ENCODE data around the gene TSPAN4. TPM values are rescaled to one million over a fixed set of nuclear protein-coding genes. Genes with fewer than 3 reads are reported as not detected.

Gene TSPAN4
- total and polyA plus RNA-seq, 2 donors (not counting 1 experiment from before 2014, with no cell fraction given): 102 to 191 TPM

GRCh38 chr11:853682-854448 lies 11.2 kb downstream of the TSPAN4 start:
- Histone ChIP-seq H2AFZ (ENCODE audit: low read length) (no peak overlapping the region), H3K4me2 (ENCODE audit: extremely low read depth, insufficient read depth, low read length) (no peak overlapping the region), H3K4me3 (replicated peaks in 1 of 4; ENCODE audit: control extremely low read depth in 1 of 4, insufficient read depth in 1 of 4, low read depth in 3 of 4, low read length in 4 of 4) (no peak overlapping the region), H3K9ac (ENCODE audit: insufficient read depth, low read length) (no peak overlapping the region), H3K27ac (ENCODE audit: insufficient read depth, low read length) (no peak overlapping the region), H3K27me3 (ENCODE audit: control insufficient read depth, insufficient read depth, low read length) (no peaks in the 10 kb centered on the region), H3K4me1 (ENCODE audit: control insufficient read depth, extremely low read depth, insufficient read depth, low read length) (peaks cover 15% of the 10 kb centered on the region), H4K20me1 (ENCODE audit: control insufficient read depth, extremely low read depth, insufficient read depth, low read length) (no peaks in the 10 kb centered on the region), H3K79me2 (ENCODE audit: control insufficient read depth, insufficient read depth, low read length) (peaks cover 29% of the 10 kb centered on the region), H3K9me3 (ENCODE audit: control insufficient read depth, insufficient read depth, low read depth, low read length) (no peaks in the 10 kb centered on the region), H3K36me3 (ENCODE audit: control insufficient read depth, insufficient read depth, low read length) (peaks cover 8% of the 10 kb centered on the region)
- TF ChIP-seq CTCF (conservative IDR thresholded peaks at IDR 0.05 in 1 of 2, IDR thresholded peaks at IDR 0.05 in 1 of 2; ENCODE audit: low read depth in 1 of 2, low read length in 2 of 2): no peak
- no peak for TF ChIP-seq EZH2 (IDR thresholded peaks at IDR 0.05; ENCODE audit: low read length, missing control alignments)
- no peak for DNase-seq (ENCODE audit: low read depth in 2 of 2)

GRCh38 chr11:854601-855329 lies 12.1 kb downstream of the TSPAN4 start:
- H3K27ac ChIP-seq (ENCODE audit: insufficient read depth, low read length): no peak overlapping the region

More at GRCh38 chr11:854601-855329, 12.1 kb downstream of the TSPAN4 start:
- H2AFZ ChIP-seq (ENCODE audit: low read length): no peak overlapping the region
- no peaks in the 10 kb centered on the region for H3K27me3 ChIP-seq (ENCODE audit: control insufficient read depth, insufficient read depth, low read length)
- DNase-seq (ENCODE audit: low read depth in 2 of 2): no peak
- H3K9ac ChIP-seq (ENCODE audit: insufficient read depth, low read length): no peak overlapping the region
- H3K4me1 ChIP-seq (ENCODE audit: control insufficient read depth, extremely low read depth, insufficient read depth, low read length): peaks cover 17% of the 10 kb centered on the region
- H3K4me2 ChIP-seq (ENCODE audit: extremely low read depth, insufficient read depth, low read length): no peak overlapping the region
- peaks cover 8% of the 10 kb centered on the region for H3K36me3 ChIP-seq (ENCODE audit: control insufficient read depth, insufficient read depth, low read length)
- no peak overlapping the region for H3K4me3 ChIP-seq (replicated peaks in 1 of 4; ENCODE audit: control extremely low read depth in 1 of 4, insufficient read depth in 1 of 4, low read depth in 3 of 4, low read length in 4 of 4)
- H3K9me3 ChIP-seq (ENCODE audit: control insufficient read depth, insufficient read depth, low read depth, low read length): no peaks in the 10 kb centered on the region
- H4K20me1 ChIP-seq (ENCODE audit: control insufficient read depth, extremely low read depth, insufficient read depth, low read length): no peaks in the 10 kb centered on the region
- H3K79me2 ChIP-seq (ENCODE audit: control insufficient read depth, insufficient read depth, low read length): peaks cover 30% of the 10 kb centered on the region
- TF ChIP-seq CTCF (conservative IDR thresholded peaks at IDR 0.05 in 1 of 2, IDR thresholded peaks at IDR 0.05 in 1 of 2; ENCODE audit: low read depth in 1 of 2, low read length in 2 of 2) (no peak), EZH2 (IDR thresholded peaks at IDR 0.05; ENCODE audit: low read length, missing control alignments) (no peak)

Measured in fibroblast of lung (primary cell).